ENCODE data around the gene RBM20.

DNA sequence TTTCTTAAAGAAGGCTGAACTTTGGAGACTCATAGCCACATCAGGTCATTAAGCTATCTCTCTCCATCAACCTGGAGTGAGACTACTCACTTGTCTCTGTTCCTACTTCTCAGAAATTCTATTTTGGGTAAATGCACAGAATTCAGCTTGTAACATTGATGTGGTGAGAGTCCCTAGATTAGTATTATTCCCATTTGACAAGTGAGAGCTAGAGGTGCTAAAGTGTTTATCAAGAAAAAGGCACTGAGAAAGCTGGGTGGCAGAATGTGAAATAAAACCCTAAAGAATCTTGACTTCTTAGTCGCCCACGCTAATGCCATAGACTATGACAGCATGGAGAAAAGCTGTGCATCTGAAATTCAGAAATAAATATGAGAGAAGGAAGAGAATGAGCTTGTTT, 154.2 kb downstream of the RBM20 start:
- TF ChIP-seq, protein P1, sequence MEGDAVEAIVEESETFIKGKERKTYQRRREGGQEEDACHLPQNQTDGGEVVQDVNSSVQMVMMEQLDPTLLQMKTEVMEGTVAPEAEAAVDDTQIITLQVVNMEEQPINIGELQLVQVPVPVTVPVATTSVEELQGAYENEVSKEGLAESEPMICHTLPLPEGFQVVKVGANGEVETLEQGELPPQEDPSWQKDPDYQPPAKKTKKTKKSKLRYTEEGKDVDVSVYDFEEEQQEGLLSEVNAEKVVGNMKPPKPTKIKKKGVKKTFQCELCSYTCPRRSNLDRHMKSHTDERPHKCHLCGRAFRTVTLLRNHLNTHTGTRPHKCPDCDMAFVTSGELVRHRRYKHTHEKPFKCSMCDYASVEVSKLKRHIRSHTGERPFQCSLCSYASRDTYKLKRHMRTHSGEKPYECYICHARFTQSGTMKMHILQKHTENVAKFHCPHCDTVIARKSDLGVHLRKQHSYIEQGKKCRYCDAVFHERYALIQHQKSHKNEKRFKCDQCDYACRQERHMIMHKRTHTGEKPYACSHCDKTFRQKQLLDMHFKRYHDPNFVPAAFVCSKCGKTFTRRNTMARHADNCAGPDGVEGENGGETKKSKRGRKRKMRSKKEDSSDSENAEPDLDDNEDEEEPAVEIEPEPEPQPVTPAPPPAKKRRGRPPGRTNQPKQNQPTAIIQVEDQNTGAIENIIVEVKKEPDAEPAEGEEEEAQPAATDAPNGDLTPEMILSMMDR (IDR thresholded peaks at IDR 0.05): no peak
- TF ChIP-seq POLR2A (IDR thresholded peaks at IDR 0.05): no peak
